T-helper 2 cell treated with Interferon-gamma antibody and Interleukin-4, amounts not matched to agents 5 μg/mL and 100 μg/mL, for 36 hours (primary cell): ENCODE data around the gene ETV1.

ENCODE experiments used
- DNase-seq: peaks from one replicate; pipeline ENCODE4 v3.0.0; 2021; ENCODE audit warnings: low spot score
- H3K27ac Mint-ChIP-seq: one replicate; pipeline ENCODE4 v1.8.0; 2021; ENCODE audit warnings: mild to moderate bottlenecking, mixed read lengths
- H3K27me3 Mint-ChIP-seq: one replicate; pipeline ENCODE4 v1.8.0; 2021; ENCODE audit warnings: low read depth, mixed read lengths
- H3K36me3 Mint-ChIP-seq: one replicate; pipeline ENCODE4 v1.8.0; 2021; ENCODE audit warnings: low read depth, mixed read lengths
- H3K4me1 Mint-ChIP-seq: one replicate; pipeline ENCODE4 v1.8.0; 2021; ENCODE audit warnings: low read depth, mixed read lengths
- H3K4me3 Mint-ChIP-seq: one replicate; pipeline ENCODE4 v1.8.0; 2022; ENCODE audit warnings: mild to moderate bottlenecking, moderate library complexity, mixed read lengths
- H3K9me3 Mint-ChIP-seq: one replicate; pipeline ENCODE4 v1.8.0; 2021; ENCODE audit warnings: mixed read lengths

Gene ETV1

GRCh38 chr7:13872709-13873108, 116.8 kb downstream of the ETV1 start:
- Mint-ChIP-seq H3K27me3 (no peaks in the 10 kb centered on the region), H3K4me1 (no peaks in the 10 kb centered on the region), H3K4me3 (no peak overlapping the region), H3K9me3 (peaks cover 10% of the 10 kb centered on the region), H3K27ac (no peak overlapping the region), H3K36me3 (no peaks in the 10 kb centered on the region)
- no peak for DNase-seq

- Mint-ChIP-seq H3K4me1 (no peaks in the 10 kb centered on the region), H3K9me3 (peaks cover 13% of the 10 kb centered on the region), H3K27me3 (no peaks in the 10 kb centered on the region), H3K27ac (no peak overlapping the region), H3K4me3 (no peak overlapping the region), H3K36me3 (no peaks in the 10 kb centered on the region)
- no peak for DNase-seq
These were observed 118.5 kb downstream of the ETV1 start for GRCh38 chr7:13871008-13871407.

GRCh38 chr7:13860734-13861133, 128.7 kb downstream of the ETV1 start:
- H3K27ac Mint-ChIP-seq = no peak overlapping the region

DNA sequence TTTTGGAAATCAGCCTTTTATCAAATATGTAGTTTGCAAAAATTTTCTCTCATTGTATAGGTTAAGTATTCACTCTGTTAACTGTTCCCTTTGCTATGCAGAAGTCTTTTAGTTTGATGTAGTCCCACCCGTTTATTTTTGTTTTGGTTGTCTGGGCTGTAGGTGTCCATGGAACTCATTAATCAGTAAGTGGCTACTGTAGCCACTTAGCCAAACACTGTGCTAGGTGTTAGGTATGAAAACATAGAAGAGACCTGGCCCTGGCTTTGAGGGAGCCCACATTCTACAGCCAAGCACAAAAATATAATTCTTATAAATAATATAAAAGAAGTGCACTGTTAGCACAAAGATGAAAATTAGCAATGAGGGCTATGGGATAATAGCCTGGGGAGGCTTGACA, 133.5 kb downstream of the ETV1 start:
- Mint-ChIP-seq H3K27ac (no peak overlapping the region), H3K27me3 (peaks cover 5% of the 10 kb centered on the region)

More at GRCh38 chr7:13860734-13861133, 128.7 kb downstream of the ETV1 start:
- Mint-ChIP-seq H3K36me3 (no peaks in the 10 kb centered on the region), H3K4me3 (no peak overlapping the region), H3K9me3 (no peaks in the 10 kb centered on the region), H3K27me3 (no peaks in the 10 kb centered on the region), H3K4me1 (no peaks in the 10 kb centered on the region)
- no peak for DNase-seq

GRCh38 chr7:13852281-13852968, 137.0 kb downstream of the ETV1 start:
- Mint-ChIP-seq H3K27me3 (peaks cover 5% of the 10 kb centered on the region), H3K4me3 (no peak overlapping the region), H3K9me3 (no peaks in the 10 kb centered on the region), H3K27ac (no peak overlapping the region), H3K4me1 (peaks cover 21% of the 10 kb centered on the region), H3K36me3 (no peaks in the 10 kb centered on the region)
- no peak for DNase-seq

More for the DNA sequence above, 133.5 kb downstream of the ETV1 start:
- no peaks in the 10 kb centered on the region for H3K9me3 Mint-ChIP-seq
- H3K36me3 Mint-ChIP-seq = no peaks in the 10 kb centered on the region
- DNase-seq = no peak
- peaks cover 2% of the 10 kb centered on the region for H3K4me1 Mint-ChIP-seq
- H3K4me3 Mint-ChIP-seq = no peak overlapping the region

DNA sequence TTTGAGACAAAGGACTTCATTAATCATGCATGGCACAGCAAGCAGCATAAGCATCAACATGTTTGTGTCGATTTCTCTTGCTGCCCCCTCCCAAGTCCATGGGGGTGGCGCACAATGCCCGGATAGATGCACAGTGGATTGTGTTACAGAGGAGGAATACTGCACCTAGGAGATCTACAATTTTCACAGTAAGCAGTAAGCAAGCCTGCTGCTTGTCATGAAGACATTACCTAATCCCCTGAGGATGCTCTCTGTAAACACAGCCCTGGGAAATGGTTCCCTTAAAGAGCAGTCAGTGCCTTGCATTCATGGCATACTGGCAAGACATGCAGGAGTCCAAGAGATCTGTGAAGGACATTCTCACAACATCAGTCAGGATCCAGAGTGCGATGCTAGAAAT, 137.7 kb downstream of the ETV1 start:
- H3K27ac Mint-ChIP-seq = no peak overlapping the region
- peaks cover 5% of the 10 kb centered on the region for H3K27me3 Mint-ChIP-seq
- H3K36me3 Mint-ChIP-seq = no peaks in the 10 kb centered on the region
- no peak overlapping the region for H3K4me3 Mint-ChIP-seq
- no peak for DNase-seq
- no peaks in the 10 kb centered on the region for H3K9me3 Mint-ChIP-seq
- peaks cover 21% of the 10 kb centered on the region for H3K4me1 Mint-ChIP-seq

GRCh38 chr7:13850185-13850752, 139.2 kb downstream of the ETV1 start:
- Mint-ChIP-seq H3K27me3 (peaks cover 5% of the 10 kb centered on the region), H3K36me3 (no peaks in the 10 kb centered on the region), H3K27ac (peak overlapping the region; percentile 69), H3K9me3 (no peaks in the 10 kb centered on the region), H3K4me1 (peaks cover 21% of the 10 kb centered on the region), H3K4me3 (peak overlapping the region; percentile 28)
- DNase-seq = peak; percentile 65

- Mint-ChIP-seq H3K36me3 (no peaks in the 10 kb centered on the region), H3K4me3 (peak overlapping the region; percentile 56), H3K4me1 (peaks cover 21% of the 10 kb centered on the region), H3K27me3 (peaks cover 5% of the 10 kb centered on the region), H3K9me3 (no peaks in the 10 kb centered on the region), H3K27ac (peak overlapping the region; percentile 69)
- no peak for DNase-seq
These were observed 140.1 kb downstream of the ETV1 start for GRCh38 chr7:13849163-13849892.

DNA sequence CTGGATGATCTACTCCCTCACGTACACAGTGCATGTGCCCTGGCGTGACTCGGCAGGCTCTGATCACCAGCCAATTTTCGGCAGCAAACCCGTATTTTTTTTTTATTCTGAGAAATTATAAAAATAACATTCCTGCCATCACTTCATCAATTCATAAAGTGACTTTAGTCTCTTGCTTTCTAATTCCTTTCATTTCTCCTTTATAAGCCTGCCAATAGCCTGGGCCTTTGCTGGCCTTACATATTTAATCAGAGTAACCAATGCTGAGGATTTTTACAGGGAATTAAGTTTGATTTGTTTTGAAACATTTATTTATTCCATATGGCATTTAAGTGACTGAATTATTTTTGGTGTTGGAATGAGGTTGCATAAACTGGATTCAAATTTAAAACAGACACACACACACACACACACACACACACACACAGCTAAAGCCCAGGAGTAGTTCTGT, 140.8 kb downstream of the ETV1 start:
- no peak overlapping the region for H3K27ac Mint-ChIP-seq
- peaks cover 21% of the 10 kb centered on the region for H3K4me1 Mint-ChIP-seq

GRCh38 chr7:13846386-13846785, 143.1 kb downstream of the ETV1 start:
- no peak for DNase-seq
- H3K27ac Mint-ChIP-seq = no peak overlapping the region
- H3K27me3 Mint-ChIP-seq = no peaks in the 10 kb centered on the region
- no peaks in the 10 kb centered on the region for H3K9me3 Mint-ChIP-seq
- H3K4me3 Mint-ChIP-seq = no peak overlapping the region
- no peaks in the 10 kb centered on the region for H3K36me3 Mint-ChIP-seq
- H3K4me1 Mint-ChIP-seq = peaks cover 21% of the 10 kb centered on the region

More for the DNA sequence above, 140.8 kb downstream of the ETV1 start:
- H3K4me3 Mint-ChIP-seq = no peak overlapping the region
- no peaks in the 10 kb centered on the region for H3K36me3 Mint-ChIP-seq
- peaks cover 5% of the 10 kb centered on the region for H3K27me3 Mint-ChIP-seq
- no peak for DNase-seq
- H3K9me3 Mint-ChIP-seq = no peaks in the 10 kb centered on the region

- no peak overlapping the region for H3K27ac Mint-ChIP-seq
- peaks cover 15% of the 10 kb centered on the region for H3K4me1 Mint-ChIP-seq
- no peaks in the 10 kb centered on the region for H3K27me3 Mint-ChIP-seq
- no peaks in the 10 kb centered on the region for H3K9me3 Mint-ChIP-seq
- no peak overlapping the region for H3K4me3 Mint-ChIP-seq
- DNase-seq = no peak
- no peaks in the 10 kb centered on the region for H3K36me3 Mint-ChIP-seq
These were observed 143.9 kb downstream of the ETV1 start for GRCh38 chr7:13845601-13846000.

- H3K4me3 Mint-ChIP-seq = no peak overlapping the region
- no peak overlapping the region for H3K27ac Mint-ChIP-seq
- no peaks in the 10 kb centered on the region for H3K9me3 Mint-ChIP-seq
- no peaks in the 10 kb centered on the region for H3K36me3 Mint-ChIP-seq
- no peak for DNase-seq
- peaks cover 9% of the 10 kb centered on the region for H3K4me1 Mint-ChIP-seq
- H3K27me3 Mint-ChIP-seq = no peaks in the 10 kb centered on the region
These were observed 144.5 kb downstream of the ETV1 start for GRCh38 chr7:13844954-13845353.

DNA sequence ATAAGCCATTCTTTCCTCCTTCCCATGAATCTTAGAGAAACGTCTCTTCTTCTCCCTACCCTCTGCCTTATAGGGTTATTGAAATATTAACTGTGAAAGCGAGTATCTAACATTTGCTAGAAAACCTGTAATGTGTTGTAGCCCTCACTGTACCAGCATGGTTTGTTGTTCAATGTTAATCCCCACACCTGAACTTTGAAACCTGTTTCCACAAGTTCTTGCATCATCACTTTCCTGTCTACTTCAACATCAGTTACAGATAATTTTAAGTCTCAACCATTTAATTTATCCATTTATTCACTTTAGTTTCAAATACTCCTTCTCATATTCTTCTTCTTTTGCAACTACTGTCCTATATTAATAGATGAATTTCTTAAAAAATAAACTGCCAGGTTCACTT, 148.2 kb downstream of the ETV1 start:
- Mint-ChIP-seq H3K27me3 (no peaks in the 10 kb centered on the region), H3K27ac (no peak overlapping the region), H3K4me1 (no peaks in the 10 kb centered on the region), H3K4me3 (no peak overlapping the region), H3K9me3 (no peaks in the 10 kb centered on the region), H3K36me3 (no peaks in the 10 kb centered on the region)
- no peak for DNase-seq
